ENCODE data around the gene UBXN6.
A peak's percentile ranks its signal among the peaks of the same experiment; 100 is the strongest.

Gene UBXN6

GRCh38 chr19:4493929-4494690 is 36.5 kb upstream of the UBXN6 start:
- FAIRE-seq (no peak), DNase-seq (ENCODE audit: insufficient read length, low spot score) (no peak)

- FAIRE-seq (no peak), DNase-seq (ENCODE audit: insufficient read length, low spot score) (no peak)
These were observed 35.7 kb upstream of the UBXN6 start for GRCh38 chr19:4493104-4493928.

- DNase-seq (ENCODE audit: insufficient read length, low spot score): no peak
- peak; percentile 98 for FAIRE-seq
These were observed 34.9 kb upstream of the UBXN6 start for GRCh38 chr19:4492337-4493103.

GRCh38 chr19:4491446-4491845 is 33.9 kb upstream of the UBXN6 start:
- no peak for DNase-seq (ENCODE audit: insufficient read length, low spot score)
- FAIRE-seq: no peak

GRCh38 chr19:4488496-4488895 is 30.9 kb upstream of the UBXN6 start:
- DNase-seq (ENCODE audit: insufficient read length, low spot score) (no peak), FAIRE-seq (no peak)

- DNase-seq (ENCODE audit: insufficient read length, low spot score): no peak
These were observed 30.0 kb upstream of the UBXN6 start for GRCh38 chr19:4487572-4487971.

GRCh38 chr19:4483385-4483784 is 25.8 kb upstream of the UBXN6 start:
- DNase-seq (ENCODE audit: insufficient read length, low spot score): no peak
- FAIRE-seq: no peak

More at GRCh38 chr19:4487572-4487971, 30.0 kb upstream of the UBXN6 start:
- no peak for FAIRE-seq

GRCh38 chr19:4482721-4483364 is 25.2 kb upstream of the UBXN6 start:
- FAIRE-seq (no peak), DNase-seq (ENCODE audit: insufficient read length, low spot score) (no peak)

GRCh38 chr19:4477034-4477801 is 19.6 kb upstream of the UBXN6 start:
- DNase-seq (ENCODE audit: insufficient read length, low spot score) (no peak), FAIRE-seq (no peak)

GRCh38 chr19:4474514-4475022 is 17.0 kb upstream of the UBXN6 start:
- DNase-seq (ENCODE audit: insufficient read length, low spot score): peak; percentile 83
- no peak for FAIRE-seq

- DNase-seq (ENCODE audit: insufficient read length, low spot score) (no peak), FAIRE-seq (no peak)
These were observed 16.3 kb upstream of the UBXN6 start for GRCh38 chr19:4473763-4474513.

- no peak for FAIRE-seq
These were observed 15.6 kb upstream of the UBXN6 start for GRCh38 chr19:4473011-4473762.

GRCh38 chr19:4472174-4472974 is 14.8 kb upstream of the UBXN6 start, which contains the start of gene HDGFL2:
TSS of gene HDGFL2 (plus strand) at chr19:4472297. CDS start at chr19:4472351, 54 bp downstream.
- FAIRE-seq (no peak), DNase-seq (ENCODE audit: insufficient read length, low spot score) (no peak)

More at GRCh38 chr19:4473011-4473762, 15.6 kb upstream of the UBXN6 start:
- no peak for DNase-seq (ENCODE audit: insufficient read length, low spot score)

- FAIRE-seq: peak; percentile 97
These were observed 14.0 kb upstream of the UBXN6 start for GRCh38 chr19:4471403-4472173.

GRCh38 chr19:4467835-4468234 is 10.2 kb upstream of the UBXN6 start:
- DNase-seq (ENCODE audit: insufficient read length, low spot score) (no peak), FAIRE-seq (no peak)

More at GRCh38 chr19:4471403-4472173, 14.0 kb upstream of the UBXN6 start:
- DNase-seq (ENCODE audit: insufficient read length, low spot score): peak; percentile 95

GRCh38 chr19:4464815-4465581 is 7.4 kb upstream of the UBXN6 start:
- no peak for FAIRE-seq

More at GRCh38 chr19:4464815-4465581, 7.4 kb upstream of the UBXN6 start:
- no peak for DNase-seq (ENCODE audit: insufficient read length, low spot score)
